H9 (cell line): ENCODE measurements around the gene ATP2B2. TPM values are rescaled to one million over a fixed set of nuclear protein-coding genes. Genes with fewer than 3 reads are reported as not detected.

Experiments
- DNase-seq: peaks from one replicate; pipeline ENCODE4 v3.0.0-alpha.2; 2017
- H2AFZ ChIP-seq: one replicate; pipeline ENCODE4 v1.6.1; 2013; ENCODE audit warnings: mild to moderate bottlenecking, low read length, control low read depth, moderate library complexity
- H2AK5ac ChIP-seq: 2 replicates; pipeline ENCODE4 v1.6.1; 2013; ENCODE audit warnings: low read length, control low read depth, mixed read lengths; ENCODE audit not compliant: insufficient read length
- H2BK120ac ChIP-seq: one replicate; pipeline ENCODE4 v1.6.1; 2013; ENCODE audit warnings: low read depth, mild to moderate bottlenecking, low read length, control low read depth, inconsistent platforms; ENCODE audit not compliant: poor library complexity, severe bottlenecking
- H2BK12ac ChIP-seq: 2 replicates; pipeline ENCODE4 v1.6.1; 2013; ENCODE audit warnings: low read length, control low read depth, mixed read lengths, low read depth; ENCODE audit not compliant: insufficient read length
- H2BK15ac ChIP-seq: 2 replicates; pipeline ENCODE4 v1.6.1; 2013; ENCODE audit warnings: low read depth, low read length, control low read depth
- H2BK20ac ChIP-seq: one replicate; pipeline ENCODE4 v1.6.1; 2013; ENCODE audit warnings: low read depth, mild to moderate bottlenecking, low read length, control low read depth, inconsistent platforms; ENCODE audit not compliant: poor library complexity, severe bottlenecking
- H2BK5ac ChIP-seq: 2 replicates; pipeline ENCODE4 v1.6.1; 2013; ENCODE audit warnings: low read length, control low read depth, mixed read lengths; ENCODE audit not compliant: insufficient read length
- H3K14ac ChIP-seq: 2 replicates; pipeline ENCODE4 v1.6.1; 2013; ENCODE audit warnings: low read length, control low read depth; ENCODE audit not compliant: insufficient read depth
- H3K18ac ChIP-seq: 2 replicates; pipeline ENCODE4 v1.6.1; 2013; ENCODE audit warnings: low read depth, mild to moderate bottlenecking, mixed read lengths, low read length, control low read depth; ENCODE audit not compliant: insufficient read length
- H3K23ac ChIP-seq: 2 replicates; pipeline ENCODE4 v1.6.1; 2013; ENCODE audit warnings: low read length, control low read depth, mixed read lengths, low read depth; ENCODE audit not compliant: insufficient read length
- H3K23me2 ChIP-seq: 2 replicates; pipeline ENCODE4 v1.6.1; 2013; ENCODE audit warnings: low read depth, mild to moderate bottlenecking, mixed read lengths, low read length, control low read depth; ENCODE audit not compliant: insufficient read length, poor library complexity, severe bottlenecking
- H3K27ac ChIP-seq: 2 replicates; pipeline ENCODE4 v1.5.1; 2013; ENCODE audit warnings: low read length, control low read depth, mixed read lengths, low read depth; ENCODE audit not compliant: insufficient read length
- H3K27me3 ChIP-seq: 2 replicates; pipeline ENCODE4 v1.6.1; 2013; ENCODE audit warnings: low read length, control low read depth, inconsistent platforms; ENCODE audit not compliant: insufficient read depth
- H3K4ac ChIP-seq: 2 replicates; pipeline ENCODE4 v1.6.1; 2013; ENCODE audit warnings: low read depth, mild to moderate bottlenecking, control low read depth, inconsistent platforms, low read length, moderate library complexity
- H3K4me1 ChIP-seq: 2 replicates; pipeline ENCODE4 v1.6.1; 2013; ENCODE audit warnings: low read length, control low read depth, inconsistent platforms; ENCODE audit not compliant: insufficient read depth
- H3K4me2 ChIP-seq: 2 replicates; pipeline ENCODE4 v1.6.1; 2013; ENCODE audit warnings: low read length, control low read depth, mixed read lengths; ENCODE audit not compliant: insufficient read length, insufficient read depth
- H3K56ac ChIP-seq: 2 replicates; pipeline ENCODE4 v1.6.1; 2013; ENCODE audit warnings: low read depth, mild to moderate bottlenecking, mixed read lengths, low read length, control low read depth; ENCODE audit not compliant: insufficient read length
- H3K79me1 ChIP-seq: 2 replicates; pipeline ENCODE4 v1.6.1; 2013; ENCODE audit warnings: low read depth, mild to moderate bottlenecking, moderate library complexity, low read length, control low read depth, inconsistent platforms; ENCODE audit not compliant: insufficient read depth, poor library complexity, severe bottlenecking
- H3K79me2 ChIP-seq: 2 replicates; pipeline ENCODE4 v1.6.1; 2013; ENCODE audit warnings: low read length, control low read depth, inconsistent platforms; ENCODE audit not compliant: insufficient read depth
- H3K9ac ChIP-seq: 2 replicates; pipeline ENCODE4 v1.6.1; 2013; ENCODE audit warnings: low read length, control low read depth, mixed read lengths; ENCODE audit not compliant: insufficient read length; ENCODE audit errors: extremely low read depth
- H3K9me3 ChIP-seq: one replicate; pipeline ENCODE4 v1.6.1; 2013; ENCODE audit warnings: low read depth, low read length, inconsistent platforms; ENCODE audit not compliant: control insufficient read depth
- H3T11ph ChIP-seq: one replicate; pipeline ENCODE4 v1.6.1; 2013; ENCODE audit warnings: mild to moderate bottlenecking, low read length, control low read depth, inconsistent platforms
- H4K20me1 ChIP-seq: one replicate; pipeline ENCODE4 v1.6.1; 2013; ENCODE audit not compliant: control insufficient read depth, insufficient read length, insufficient read depth
- H4K5ac ChIP-seq: 2 replicates; pipeline ENCODE4 v1.6.1; 2013; ENCODE audit warnings: low read depth, mild to moderate bottlenecking, mixed read lengths, low read length, control low read depth; ENCODE audit not compliant: insufficient read length
- H4K8ac ChIP-seq: replicated peaks from 2 replicates; pipeline ENCODE4 v1.6.1; 2013; ENCODE audit warnings: low read length, control low read depth, mixed read lengths, low read depth; ENCODE audit not compliant: insufficient read length
- H4K91ac ChIP-seq: 2 replicates; pipeline ENCODE4 v1.6.1; 2013; ENCODE audit warnings: low read depth, mild to moderate bottlenecking, moderate library complexity, mixed read lengths, low read length, control low read depth; ENCODE audit not compliant: insufficient read length
- H3K27ac Mint-ChIP-seq, 3 experiments: 2 replicates in 2 of 3; 3 replicates in 1 of 3; pipeline ENCODE4 v1.8.0; 2020 to 2021; ENCODE audit warnings: mixed read lengths in 3 of 3, mild to moderate bottlenecking in 1 of 3, moderate library complexity in 1 of 3
- H3K27me3 Mint-ChIP-seq: 2 replicates; pipeline ENCODE4 v1.8.0; 2021; ENCODE audit warnings: low read depth, mild to moderate bottlenecking, moderate library complexity, mixed read lengths
- H3K36me3 Mint-ChIP-seq, 3 experiments: 2 replicates in 2 of 3; 3 replicates in 1 of 3; pipeline ENCODE4 v1.8.0; 2020 to 2021; ENCODE audit warnings: low read depth in 3 of 3, mixed read lengths in 3 of 3; ENCODE audit not compliant: insufficient read depth in 1 of 3
- H3K4me1 Mint-ChIP-seq, 2 experiments: 2 replicates each; pipeline ENCODE4 v1.8.0; 2020; ENCODE audit warnings: mixed read lengths in 2 of 2
- H3K4me3 Mint-ChIP-seq, 2 experiments: 2 replicates in 1 of 2; 3 replicates in 1 of 2; pipeline ENCODE4 v1.8.0; 2020 to 2021; ENCODE audit warnings: mild to moderate bottlenecking in 2 of 2, mixed read lengths in 2 of 2, moderate library complexity in 1 of 2
- H3K9me3 Mint-ChIP-seq, 2 experiments: 2 replicates in 1 of 2; 3 replicates in 1 of 2; pipeline ENCODE4 v1.8.0; 2020; ENCODE audit warnings: mild to moderate bottlenecking in 2 of 2, mixed read lengths in 2 of 2, moderate library complexity in 1 of 2
- CTCF ChIP-seq: fragments of 200-600 bp; sonication (generic); conservative IDR thresholded peaks from 3 replicates; pipeline ENCODE4 v1.8.0; 2021; ENCODE audit warnings: antibody characterized with exemption, mild to moderate bottlenecking
- WGBS: extraction: QIAGEN DNeasy Blood & Tissue Kit; methylation state at CpG from one replicate; pipeline ENCODE4 v1.1.7; 2013; ENCODE audit warnings: missing lambda C conversion rate, low lambda C conversion rate, mixed read lengths; ENCODE audit not compliant: insufficient read length; ENCODE audit errors: extremely low coverage; 5-methylcytosine and 5-hydroxymethylcytosine counted together
- total RNA-seq: library from RNA; stranded (reverse); gene quantifications from 2 replicates; pipeline ENCODE4 v1.2.1, GENCODE V29; 2021

ATP2B2 gene
- total RNA-seq, 1 experiment from 2014 or later, result 0.33 TPM

GRCh38 chr3:10356461-10356981, 148.9 kb downstream of the ATP2B2 start:
- Histone ChIP-seq H3K14ac (no peak overlapping the region), H3T11ph (no peak overlapping the region), H3K4ac (no peak overlapping the region), H3K4me2 (no peak overlapping the region), H2BK120ac (no peak overlapping the region), H4K91ac (no peak overlapping the region), H3K23me2 (no peaks in the 10 kb centered on the region), H2BK20ac (no peak overlapping the region), H4K8ac (no peak overlapping the region), H2BK5ac (no peak overlapping the region), H3K18ac (no peak overlapping the region), H2AFZ (no peak overlapping the region), H3K9ac (no peak overlapping the region), H3K23ac (no peak overlapping the region), H2AK5ac (no peak overlapping the region), H3K4me1 (no peaks in the 10 kb centered on the region; the same call in 1 of the 2 replicates), H3K56ac (no peak overlapping the region), H4K5ac (no peak overlapping the region), H2BK12ac (no peak overlapping the region), H3K79me1 (no peaks in the 10 kb centered on the region), H3K79me2 (no peaks in the 10 kb centered on the region), H3K27ac (no peak overlapping the region), H2BK15ac (no peak overlapping the region), H3K9me3 (no peaks in the 10 kb centered on the region), H4K20me1 (no peaks in the 10 kb centered on the region), H3K27me3 (no peaks in the 10 kb centered on the region)
- no CpG with 5 or more reads among the region's 5 CpGs for WGBS
- peak overlapping the region in 2 of 3 experiments; percentile 24 to 41; a peak in 3 of 7 replicates for H3K27ac Mint-ChIP-seq
- H3K9me3 Mint-ChIP-seq, result peaks cover 5 to 6% of the 10 kb centered on the region in 2 experiments; a peak in 4 of 5 replicates
- H3K4me1 Mint-ChIP-seq, result peaks cover 10 to 16% of the 10 kb centered on the region in 2 experiments
- H3K27me3 Mint-ChIP-seq, result peaks cover 9% of the 10 kb centered on the region
- H3K36me3 Mint-ChIP-seq, result no peaks in the 10 kb centered on the region; a peak in 2 of 7 replicates
- H3K4me3 Mint-ChIP-seq, result no peak overlapping the region
- TF ChIP-seq CTCF, result no peak
- no peak for DNase-seq
